Endothelial cell of umbilical vein (primary cell): Measurements from ENCODE around the gene PHF8. TPM values are rescaled to one million over a fixed set of nuclear protein-coding genes. Genes with fewer than 3 reads are reported as not detected.

Experiments used
- BruUV-seq: library from RNA; stranded (reverse); fragments of 400-500 nt; replicated peaks from 2 replicates; lab custom pipeline; 2021; lab: Mats Ljungman, UMichigan
- CTCF ChIA-PET: fragments of 300-600, 350-600 bp; sonication (Branson Sonifier 250); formaldehyde crosslinking; loops from one replicate; lab custom pipeline; 2021; ENCODE audit warnings: antibody characterized with exemption, inconsistent platforms; lab: Charles Lee
- POLR2A ChIA-PET: fragments of 300-600, 350-600 bp; sonication (Branson Sonifier 250); formaldehyde crosslinking; loops from one replicate; lab custom pipeline; 2021; ENCODE audit warnings: antibody characterized with exemption, inconsistent platforms; lab: Charles Lee
- DNase-seq: peaks from one replicate; pipeline ENCODE4 v3.0.0-alpha.2; 2011; ENCODE audit warnings: low read depth, low spot score
- FAIRE-seq: peaks from 2 replicates; lab custom pipeline; 2011; peaks lifted over from hg19 to GRCh38; lab: Jason Lieb, UNC
- H2AFZ ChIP-seq: 2 replicates; pipeline ENCODE4 v1.6.0; 2012; ENCODE audit warnings: low read depth, low read length, control low read depth, inconsistent platforms
- H3K27ac ChIP-seq: 2 replicates; pipeline ENCODE4 v1.5.1; 2011; ENCODE audit warnings: low read depth, mild to moderate bottlenecking, control low read depth, low read length, moderate library complexity; ENCODE audit not compliant: insufficient read depth
- H3K27me3 ChIP-seq, 2 experiments: 2 replicates each; pipeline versions ENCODE4 v1.6.0 to v1.6.1; 2011; ENCODE audit warnings: low read length in 2 of 2, mixed read lengths in 1 of 2; ENCODE audit not compliant: control insufficient read depth in 2 of 2, insufficient read depth in 2 of 2
- H3K36me3 ChIP-seq, 2 experiments: 2 replicates in 1 of 2; 3 replicates in 1 of 2; pipeline ENCODE4 v1.5.1; 2011; ENCODE audit warnings: low read length in 2 of 2, mild to moderate bottlenecking in 1 of 2, moderate library complexity in 1 of 2; ENCODE audit not compliant: control insufficient read depth in 2 of 2, insufficient read depth in 2 of 2; ENCODE audit errors: extremely low read depth in 1 of 2
- H3K4me1 ChIP-seq: 3 replicates; pipeline ENCODE4 v1.5.1; 2011; ENCODE audit warnings: mild to moderate bottlenecking, low read length; ENCODE audit not compliant: control insufficient read depth, insufficient read depth; ENCODE audit errors: extremely low read depth
- H3K4me2 ChIP-seq: 2 replicates; pipeline ENCODE4 v1.6.1; 2011; ENCODE audit warnings: low read length, control low read depth, mixed read lengths; ENCODE audit not compliant: insufficient read depth
- H3K4me3 ChIP-seq, 3 experiments: fragments of 200-600 bp in 1 of 3; sonication (generic), shearing (Covaris generic) in 1 of 3; replicated peaks in 1 of 3; 2 replicates each; pipeline ENCODE4 v1.5.1; 2011 to 2016; ENCODE audit warnings: control low read depth in 3 of 3, low read length in 3 of 3, mild to moderate bottlenecking in 2 of 3, inconsistent platforms in 1 of 3, low read depth in 1 of 3, moderate library complexity in 1 of 3; ENCODE audit not compliant: insufficient read depth in 1 of 3
- H3K79me2 ChIP-seq: 2 replicates; pipeline ENCODE4 v1.6.0; 2012; ENCODE audit warnings: low read length, inconsistent platforms; ENCODE audit not compliant: control insufficient read depth, insufficient read depth
- H3K9ac ChIP-seq: replicated peaks from 2 replicates; pipeline ENCODE3; 2011; ENCODE audit warnings: low read length, control low read depth; ENCODE audit not compliant: insufficient read depth; ENCODE audit errors: extremely low read depth
- H3K9me1 ChIP-seq: replicated peaks from 3 replicates; pipeline ENCODE4 v1.6.0; 2011; ENCODE audit warnings: mild to moderate bottlenecking, low read length; ENCODE audit not compliant: control insufficient read depth, insufficient read depth; ENCODE audit errors: extremely low read depth
- H3K9me3 ChIP-seq: replicated peaks from 2 replicates; pipeline ENCODE4 v1.5.1; 2012; ENCODE audit warnings: low read length, inconsistent platforms; ENCODE audit not compliant: control insufficient read depth, insufficient read depth
- H4K20me1 ChIP-seq: replicated peaks from 2 replicates; pipeline ENCODE3; 2011; ENCODE audit warnings: mild to moderate bottlenecking, low read length; ENCODE audit not compliant: control insufficient read depth, insufficient read depth; ENCODE audit errors: extremely low read depth
- JUN ChIP-seq: IDR thresholded peaks from 2 replicates; pipeline ENCODE4 v1.6.1; 2011; ENCODE audit warnings: borderline replicate concordance, low read depth; ENCODE audit not compliant: insufficient read length, insufficient read depth
- MYC ChIP-seq: IDR thresholded peaks from one replicate; pipeline ENCODE4 v1.6.1; 2011; ENCODE audit warnings: mild to moderate bottlenecking, low read depth, low read length
- POLR2AphosphoS5 ChIP-seq: IDR thresholded peaks from 2 replicates; pipeline ENCODE4 v1.6.1; 2012; ENCODE audit warnings: low read depth, mild to moderate bottlenecking, control low read depth, low read length, moderate library complexity; ENCODE audit not compliant: insufficient read depth
- dilution Hi-C: fragments of 300-500 bp; cut with MboI; formaldehyde crosslinking; loops from one replicate; pipeline ENCODE4 v1.15.0; 2019; ENCODE audit warnings: low sequenced_read_pairs; ENCODE audit not compliant: extremely low pct_ligation_motif_present
- intact Hi-C: fragments of 100-400 bp; cut with micrococcal nuclease; formaldehyde crosslinking; loops from one replicate; pipeline ENCODE4 v1.10.0; 2022
- polyA plus RNA-seq, 4 experiments: library from polyadenylated mRNA; depleted of rRNA in 3 of 4; stranded (reverse) in 3 of 4; unstranded in 1 of 4; fragments of >200 nt; gene quantifications; 2 replicates each; pipeline versions ENCODE4 v1.2.1 to v1.2.3, GENCODE V29; 2011 to 2012; ENCODE audit warnings: missing spikeins in 1 of 4
- total RNA-seq: library from RNA; stranded (reverse); gene quantifications from 2 replicates; pipeline ENCODE4 v1.2.3, GENCODE V29; 2021
- TF ChIP-seq, protein P1 (sequence below): IDR thresholded peaks from 2 replicates; pipeline ENCODE4 v1.6.1; 2011; ENCODE audit not compliant: insufficient read depth, insufficient read length

The PHF8 gene
- total and polyA plus RNA-seq, 2 donors (not counting 3 experiments of a cell fraction or from before 2014, with no cell fraction given) = 10.9 to 25.5 TPM

DNA sequence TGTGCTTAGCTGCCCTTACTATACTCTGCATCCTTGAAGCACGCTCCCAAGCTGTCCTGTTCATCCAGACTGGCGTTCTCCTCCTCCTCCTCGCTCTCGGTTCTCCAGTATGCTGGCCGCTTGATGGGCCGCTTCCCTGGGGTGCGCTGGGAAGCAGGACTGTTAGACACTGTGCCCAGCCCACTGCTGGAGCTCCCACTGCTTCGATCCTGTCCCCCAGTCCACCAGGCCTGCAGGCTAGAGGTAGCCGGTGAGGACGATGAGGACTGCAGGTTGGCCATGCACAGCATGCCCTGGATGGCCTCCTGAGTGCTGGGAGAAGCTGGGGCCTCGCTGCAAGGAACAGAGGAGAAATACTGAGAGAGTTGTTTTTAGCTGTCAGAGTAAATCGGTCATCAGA lies 59.4 kb downstream of the PHF8 start:
- no TSS peak for BruUV-seq
- Histone ChIP-seq H3K9me1 (no peaks in the 10 kb centered on the region), H3K9me3 (no peaks in the 10 kb centered on the region), H4K20me1 (no peaks in the 10 kb centered on the region), H3K27ac (no peak overlapping the region), H3K4me2 (no peak overlapping the region), H3K27me3 (no peaks in the 10 kb centered on the region), H3K36me3 (peaks cover 0 to 7% of the 10 kb centered on the region in 2 experiments), H3K79me2 (no peaks in the 10 kb centered on the region), H3K9ac (no peak overlapping the region), H2AFZ (no peak overlapping the region), H3K4me3 (no peak overlapping the region), H3K4me1 (no peaks in the 10 kb centered on the region)
- dilution Hi-C loops (no loop called here), intact Hi-C loops (no loop called here)
- TF ChIP-seq POLR2AphosphoS5 = no peak
- POLR2A ChIA-PET = no interaction called here
- FAIRE-seq (no peak), DNase-seq (no peak)
- CTCF ChIA-PET = no interaction called here

DNA sequence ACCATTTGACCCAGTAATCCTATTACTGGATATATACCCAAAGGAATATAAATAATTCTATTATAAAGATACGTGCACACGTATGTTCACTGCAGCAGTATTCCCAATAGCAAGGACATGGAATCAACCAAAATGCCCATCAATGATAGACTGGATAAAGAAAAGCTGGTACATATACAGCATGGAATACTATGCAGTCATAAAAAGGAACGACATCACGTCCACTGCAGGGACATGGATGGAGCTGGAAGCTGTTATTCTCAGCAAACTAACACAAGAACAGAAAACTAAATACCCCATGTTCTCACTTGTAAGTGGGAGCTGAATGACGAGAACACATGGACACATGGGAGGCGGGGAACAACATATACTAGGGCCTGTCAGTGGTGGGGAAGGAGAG lies 69.7 kb downstream of the PHF8 start:
- Histone ChIP-seq H3K4me3 (no peak overlapping the region), H3K9me1 (no peaks in the 10 kb centered on the region), H3K9me3 (no peaks in the 10 kb centered on the region), H3K27ac (no peak overlapping the region), H3K36me3 (no peaks in the 10 kb centered on the region), H3K4me2 (no peak overlapping the region), H3K4me1 (no peaks in the 10 kb centered on the region), H3K9ac (no peak overlapping the region), H2AFZ (no peak overlapping the region), H3K79me2 (no peaks in the 10 kb centered on the region), H4K20me1 (no peaks in the 10 kb centered on the region), H3K27me3 (no peaks in the 10 kb centered on the region)
- intact Hi-C loops (no loop called here), dilution Hi-C loops (no loop called here)
- no peak for TF ChIP-seq JUN
- TF ChIP-seq, protein P1, sequence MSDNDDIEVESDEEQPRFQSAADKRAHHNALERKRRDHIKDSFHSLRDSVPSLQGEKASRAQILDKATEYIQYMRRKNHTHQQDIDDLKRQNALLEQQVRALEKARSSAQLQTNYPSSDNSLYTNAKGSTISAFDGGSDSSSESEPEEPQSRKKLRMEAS = no peak
- TF ChIP-seq MYC = no peak
- CTCF ChIA-PET = no interaction called here
- BruUV-seq = no TSS peak
- POLR2A ChIA-PET = no interaction called here
- FAIRE-seq (no peak), DNase-seq (no peak)
